ENCODE results near the gene PPM1L.

Gene PPM1L

GRCh38 chr3:160781402-160781801 lies 25.4 kb downstream of the PPM1L start:
- TF ChIP-seq GATA2 (IDR thresholded peaks at IDR 0.05; ENCODE audit: low read depth, low read length) = no peak
- no peak for TF ChIP-seq GATA3 (IDR thresholded peaks at IDR 0.05; ENCODE audit: low read depth, low read length)

GRCh38 chr3:160781863-160782262 lies 25.8 kb downstream of the PPM1L start:
- no peak for TF ChIP-seq GATA2 (IDR thresholded peaks at IDR 0.05; ENCODE audit: low read depth, low read length)
- TF ChIP-seq GATA3 (IDR thresholded peaks at IDR 0.05; ENCODE audit: low read depth, low read length) = no peak

GRCh38 chr3:160784853-160785252 lies 28.8 kb downstream of the PPM1L start:
- TF ChIP-seq GATA3 (IDR thresholded peaks at IDR 0.05; ENCODE audit: low read depth, low read length) (no peak), GATA2 (IDR thresholded peaks at IDR 0.05; ENCODE audit: low read depth, low read length) (no peak)

- TF ChIP-seq GATA3 (IDR thresholded peaks at IDR 0.05; ENCODE audit: low read depth, low read length) (no peak), GATA2 (IDR thresholded peaks at IDR 0.05; ENCODE audit: low read depth, low read length) (no peak)
Measured at GRCh38 chr3:160790726-160791125, 34.7 kb downstream of the PPM1L start.

- TF ChIP-seq GATA3 (IDR thresholded peaks at IDR 0.05; ENCODE audit: low read depth, low read length) (no peak), GATA2 (IDR thresholded peaks at IDR 0.05; ENCODE audit: low read depth, low read length) (no peak)
Measured at GRCh38 chr3:160792540-160792939, 36.5 kb downstream of the PPM1L start.

- TF ChIP-seq GATA3 (IDR thresholded peaks at IDR 0.05; ENCODE audit: low read depth, low read length) = no peak
- TF ChIP-seq GATA2 (IDR thresholded peaks at IDR 0.05; ENCODE audit: low read depth, low read length) = no peak
Measured at GRCh38 chr3:160793722-160794252, 37.8 kb downstream of the PPM1L start.

- 0 out of 2 replicates have a peak, but pooled peaks have one; percentile 14 for TF ChIP-seq GATA2 (IDR thresholded peaks at IDR 0.05; ENCODE audit: low read depth, low read length)
- TF ChIP-seq GATA3 (IDR thresholded peaks at IDR 0.05; ENCODE audit: low read depth, low read length) = no peak
Measured at GRCh38 chr3:160796089-160796812, 40.2 kb downstream of the PPM1L start.

GRCh38 chr3:160796813-160797164 lies 40.8 kb downstream of the PPM1L start:
- TF ChIP-seq GATA3 (IDR thresholded peaks at IDR 0.05; ENCODE audit: low read depth, low read length) = no peak
- TF ChIP-seq GATA2 (IDR thresholded peaks at IDR 0.05; ENCODE audit: low read depth, low read length) = no peak

- no peak for TF ChIP-seq GATA3 (IDR thresholded peaks at IDR 0.05; ENCODE audit: low read depth, low read length)
- TF ChIP-seq GATA2 (IDR thresholded peaks at IDR 0.05; ENCODE audit: low read depth, low read length) = no peak
Measured at GRCh38 chr3:160797356-160797755, 41.3 kb downstream of the PPM1L start.

- no peak for TF ChIP-seq GATA3 (IDR thresholded peaks at IDR 0.05; ENCODE audit: low read depth, low read length)
- TF ChIP-seq GATA2 (IDR thresholded peaks at IDR 0.05; ENCODE audit: low read depth, low read length) = no peak
Measured at GRCh38 chr3:160801386-160802118, 45.5 kb downstream of the PPM1L start.

- TF ChIP-seq GATA2 (IDR thresholded peaks at IDR 0.05; ENCODE audit: low read depth, low read length) (no peak), GATA3 (IDR thresholded peaks at IDR 0.05; ENCODE audit: low read depth, low read length) (no peak)
Measured at GRCh38 chr3:160804762-160805161, 48.7 kb downstream of the PPM1L start.

- no peak for TF ChIP-seq GATA3 (IDR thresholded peaks at IDR 0.05; ENCODE audit: low read depth, low read length)
Measured at GRCh38 chr3:160806094-160806493, 50.1 kb downstream of the PPM1L start.

GRCh38 chr3:160806686-160807085 lies 50.7 kb downstream of the PPM1L start:
- TF ChIP-seq GATA2 (IDR thresholded peaks at IDR 0.05; ENCODE audit: low read depth, low read length) = no peak
- no peak for TF ChIP-seq GATA3 (IDR thresholded peaks at IDR 0.05; ENCODE audit: low read depth, low read length)

GRCh38 chr3:160808838-160809237 lies 52.8 kb downstream of the PPM1L start:
- 0 out of 2 replicates have a peak, but pooled peaks have one; percentile 25 for TF ChIP-seq GATA2 (IDR thresholded peaks at IDR 0.05; ENCODE audit: low read depth, low read length)
- no peak for TF ChIP-seq GATA3 (IDR thresholded peaks at IDR 0.05; ENCODE audit: low read depth, low read length)

- TF ChIP-seq GATA3 (IDR thresholded peaks at IDR 0.05; ENCODE audit: low read depth, low read length) (no peak), GATA2 (IDR thresholded peaks at IDR 0.05; ENCODE audit: low read depth, low read length) (no peak)
Measured at GRCh38 chr3:160809453-160809852, 53.4 kb downstream of the PPM1L start.
